Heart right ventricle (tissue), 16 donors: Measurements from ENCODE around the gene GPR158. TPM values are rescaled to one million over a fixed set of nuclear protein-coding genes. Genes with fewer than 3 reads are reported as not detected.

Experiments
- ATAC-seq, 8 donors: fragments of 200-7000 bp; cut with Tn5 transposase; one replicate each; pipeline ENCODE4 v1.9.1; 2020; ENCODE audit warnings: mild to moderate bottlenecking in 8 of 8, moderate library complexity in 8 of 8, moderate number of reproducible peaks in 1 of 8
- DNase-seq, 2 donors: peaks; one replicate each; pipeline ENCODE4 v3.0.0-alpha.2; 2020
- H3K27ac ChIP-seq, 10 donors: fragments of 200-600 bp; sonication (generic) in 2 of 10; one replicate each; pipeline versions ENCODE4 v1.5.0 to v1.8.0; 2020 to 2022; ENCODE audit warnings: mild to moderate bottlenecking in 3 of 10
- H3K27me3 ChIP-seq, 7 donors: fragments of 200-600 bp; one replicate each; pipeline ENCODE4 v1.8.0; 2021 to 2022; ENCODE audit warnings: mild to moderate bottlenecking in 2 of 7
- H3K36me3 ChIP-seq, 9 donors: fragments of 200-600 bp; sonication (generic) in 1 of 9; one replicate each; pipeline versions ENCODE4 v1.5.0 to v1.8.0; 2020 to 2022; ENCODE audit warnings: mild to moderate bottlenecking in 2 of 9
- H3K4me1 ChIP-seq, 9 donors: fragments of 200-600 bp; sonication (generic) in 1 of 9; one replicate each; pipeline versions ENCODE4 v1.5.0 to v1.8.0; 2020 to 2022; ENCODE audit warnings: mild to moderate bottlenecking in 4 of 9
- H3K4me3 ChIP-seq, 10 donors: fragments of 200-600 bp; sonication (generic) in 2 of 10; one replicate each; pipeline versions ENCODE4 v1.5.0 to v1.8.0; 2020 to 2022; ENCODE audit warnings: mild to moderate bottlenecking in 7 of 10, moderate library complexity in 2 of 10
- H3K9me3 ChIP-seq, 11 donors: fragments of 200-600 bp in 10 of 11; sonication (generic) in 2 of 11; one replicate each; pipeline versions ENCODE4 v1.5.0 to v1.8.0; 2013 to 2022; ENCODE audit warnings: mild to moderate bottlenecking in 2 of 11, control low read depth in 1 of 11, moderate library complexity in 1 of 11
- whole genome bisulfite sequencing, 2 donors: extraction: QIAGEN DNeasy Blood & Tissue Kit; methylation state at CpG; one replicate each; pipeline ENCODE4 v1.1.7; 2013; ENCODE audit warnings: inconsistent platforms in 1 of 2; 5-methylcytosine and 5-hydroxymethylcytosine counted together
- intact Hi-C, 10 donors: fragments of 100-400 bp; cut with DNase I; formaldehyde crosslinking; loops; one replicate each; pipeline versions ENCODE4 v1.11.1 to v1.14.2; 2022
- polyA plus RNA-seq, 2 donors: library from polyadenylated mRNA; stranded (reverse); fragments of 200-250 nt; gene quantifications; one replicate each; pipeline ENCODE4 v1.2.3, GENCODE V29; 2013
- total RNA-seq, 10 donors: library from RNA; stranded (reverse); fragmentation: NEBNext Ultra II Directional in 3 of 10; extraction: Animal tissue kit (Norgen Biotek cat#: 25700) in 3 of 10; gene quantifications; one replicate each; pipeline versions ENCODE4 v1.2.1 to v1.2.4, GENCODE V29; 2021 to 2023
- TF ChIP-seq, protein P1 (sequence below), 9 donors: fragments of 200-600 bp; sonication (generic) in 2 of 9; IDR thresholded peaks; one replicate each; pipeline versions ENCODE4 v1.5.0 to v1.8.0; 2021 to 2022; ENCODE audit warnings: antibody characterized with exemption in 9 of 9, mild to moderate bottlenecking in 5 of 9, moderate library complexity in 1 of 9
- donor health status: Arrhythmogenic right ventricular cardiomyopathy.
- donor health status: ischemic (EF 13 %, LVEDD 7.1; RV severe dilation, severe dysfunction).
- donor health status: healthy with polysubstance abuse.
- donor health status: DM: no; HTN: yes; CAD: no.
- donor health status: DM: no; HTN: no; CAD: no.
- donor health status: ischemic (EF 25% LVEDD 6.9; RV normal size, moderate dysfunction).
- donor health status: ischemic (EF 25% LVEDD 5.7; RV mildly dilated, moderate dysfunction).
- donor health status: healthy.
- donor health status: DM: yes; HTN: yes; CAD: no.
- donor health status: Ischemic cardiomyopathy.
- donor health status: ischemic (EF 35%, LVEDD 5.7; RV mildly dilated, moderate dysfunction).
- donor health status: nonischemic (EF 11% LVEDD 7.7; RV severe dilation, severe dysfunction).
- donor health status: DM: yes; HTN: yes; CAD: no.
- donor health status: PGD.
- donor health status: ischemic (EF 29% LVEDD 5.4; RV normal size, mild dysfunction).
- donor health status: nonischemic (EF 23%, LVEDD 6.1; RV moderate dilation, normal function).

Gene GPR158
- total and polyA plus RNA-seq, 12 donors = under 0.01 to 0.04 TPM; not detected in 10

DNA sequence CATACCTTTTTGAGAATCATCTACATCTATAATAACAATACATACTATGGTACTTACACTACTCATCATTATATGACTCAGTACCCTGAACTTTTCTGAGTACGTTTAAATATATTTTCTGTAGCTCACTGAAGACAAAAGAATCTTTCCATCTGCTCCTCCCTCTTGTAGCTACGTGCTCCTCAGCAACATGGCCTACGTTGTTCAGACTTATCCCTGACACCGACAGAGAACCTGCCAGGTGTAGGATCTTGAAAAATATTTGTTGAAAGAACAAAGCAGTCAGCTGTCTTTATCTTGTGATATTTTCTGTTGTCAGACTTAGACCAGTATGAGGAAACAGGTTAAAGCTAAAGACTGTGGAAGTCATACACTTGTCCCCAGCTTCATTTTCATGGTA lies 403.3 kb downstream of the GPR158 start:
- intact Hi-C loops = no loop called here
- no peak for DNase-seq
- TF ChIP-seq, protein P1, sequence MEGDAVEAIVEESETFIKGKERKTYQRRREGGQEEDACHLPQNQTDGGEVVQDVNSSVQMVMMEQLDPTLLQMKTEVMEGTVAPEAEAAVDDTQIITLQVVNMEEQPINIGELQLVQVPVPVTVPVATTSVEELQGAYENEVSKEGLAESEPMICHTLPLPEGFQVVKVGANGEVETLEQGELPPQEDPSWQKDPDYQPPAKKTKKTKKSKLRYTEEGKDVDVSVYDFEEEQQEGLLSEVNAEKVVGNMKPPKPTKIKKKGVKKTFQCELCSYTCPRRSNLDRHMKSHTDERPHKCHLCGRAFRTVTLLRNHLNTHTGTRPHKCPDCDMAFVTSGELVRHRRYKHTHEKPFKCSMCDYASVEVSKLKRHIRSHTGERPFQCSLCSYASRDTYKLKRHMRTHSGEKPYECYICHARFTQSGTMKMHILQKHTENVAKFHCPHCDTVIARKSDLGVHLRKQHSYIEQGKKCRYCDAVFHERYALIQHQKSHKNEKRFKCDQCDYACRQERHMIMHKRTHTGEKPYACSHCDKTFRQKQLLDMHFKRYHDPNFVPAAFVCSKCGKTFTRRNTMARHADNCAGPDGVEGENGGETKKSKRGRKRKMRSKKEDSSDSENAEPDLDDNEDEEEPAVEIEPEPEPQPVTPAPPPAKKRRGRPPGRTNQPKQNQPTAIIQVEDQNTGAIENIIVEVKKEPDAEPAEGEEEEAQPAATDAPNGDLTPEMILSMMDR (IDR thresholded peaks at IDR 0.05) = no peak
- H3K27ac ChIP-seq = no peak overlapping the region
- no peaks in the 10 kb centered on the region for H3K36me3 ChIP-seq
- no peaks in the 10 kb centered on the region for H3K4me1 ChIP-seq
- no peak for ATAC-seq
- H3K9me3 ChIP-seq = no peaks in the 10 kb centered on the region
- H3K27me3 ChIP-seq = no peaks in the 10 kb centered on the region
- WGBS, 2 donors = 67 to 73% methylated on average over 4 of the region's 4 CpGs
- no peak overlapping the region for H3K4me3 ChIP-seq

DNA sequence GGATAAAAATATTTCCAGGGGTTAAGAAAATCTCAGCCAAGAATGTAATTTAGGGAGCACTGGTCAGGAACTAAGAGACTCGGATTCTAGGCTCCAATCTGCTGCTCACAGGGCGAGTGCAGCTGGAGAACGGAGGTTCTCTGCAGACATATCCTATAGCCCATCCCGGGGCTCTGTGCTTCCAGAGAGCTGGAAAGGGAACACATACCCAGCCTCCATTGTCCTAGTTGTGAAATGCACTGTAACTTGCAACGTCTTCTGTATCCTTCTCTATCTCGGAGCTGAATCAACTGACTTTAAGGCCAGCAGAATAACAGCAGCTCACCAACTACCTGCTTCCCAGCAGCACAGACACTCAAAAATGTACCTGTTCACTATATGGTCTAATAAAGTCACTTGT lies 408.2 kb downstream of the GPR158 start:
- Histone ChIP-seq H3K27me3 (no peaks in the 10 kb centered on the region), H3K4me3 (no peak overlapping the region), H3K4me1 (no peaks in the 10 kb centered on the region), H3K27ac (no peak overlapping the region), H3K9me3 (peaks cover 0 to 15% (median 0%) of the 10 kb centered on the region in 11 donors), H3K36me3 (no peaks in the 10 kb centered on the region)
- DNase-seq (no peak), ATAC-seq (no peak)
- WGBS, 2 donors = 67 to 69% methylated on average over 6 of the region's 6 CpGs
- TF ChIP-seq, protein P1 (IDR thresholded peaks at IDR 0.05) = no peak
- intact Hi-C loops = no loop called here

DNA sequence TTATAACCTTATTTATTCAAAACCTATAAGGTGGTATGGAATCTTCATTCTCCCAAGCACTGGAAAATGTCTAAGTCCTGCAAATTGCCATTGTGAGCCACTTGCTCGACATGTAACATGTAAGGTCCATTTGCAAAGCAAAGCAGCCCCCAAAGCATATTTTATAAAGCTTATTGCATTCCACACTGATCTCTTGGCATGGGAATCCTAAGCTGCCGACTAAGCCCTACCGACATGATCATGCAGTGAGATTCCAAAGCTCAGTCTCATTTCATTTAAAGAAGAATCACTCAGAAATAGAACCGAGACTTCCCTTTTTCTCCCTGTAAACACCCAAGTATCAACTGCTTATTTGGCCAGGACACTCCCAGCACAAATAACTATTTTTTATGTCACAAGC lies 425.9 kb downstream of the GPR158 start:
- Histone ChIP-seq H3K27ac (no peak overlapping the region), H3K27me3 (peaks cover 0 to 4% (median 0%) of the 10 kb centered on the region in 7 donors), H3K9me3 (no peaks in the 10 kb centered on the region), H3K4me3 (no peak overlapping the region), H3K4me1 (no peaks in the 10 kb centered on the region), H3K36me3 (no peaks in the 10 kb centered on the region)
- ATAC-seq = no peak
- TF ChIP-seq, protein P1 (IDR thresholded peaks at IDR 0.05) = no peak
- DNase-seq = no peak
- intact Hi-C loops = no loop called here
- 50 to 51% methylated on average over 4 of the region's 4 CpGs for WGBS, 2 donors

DNA sequence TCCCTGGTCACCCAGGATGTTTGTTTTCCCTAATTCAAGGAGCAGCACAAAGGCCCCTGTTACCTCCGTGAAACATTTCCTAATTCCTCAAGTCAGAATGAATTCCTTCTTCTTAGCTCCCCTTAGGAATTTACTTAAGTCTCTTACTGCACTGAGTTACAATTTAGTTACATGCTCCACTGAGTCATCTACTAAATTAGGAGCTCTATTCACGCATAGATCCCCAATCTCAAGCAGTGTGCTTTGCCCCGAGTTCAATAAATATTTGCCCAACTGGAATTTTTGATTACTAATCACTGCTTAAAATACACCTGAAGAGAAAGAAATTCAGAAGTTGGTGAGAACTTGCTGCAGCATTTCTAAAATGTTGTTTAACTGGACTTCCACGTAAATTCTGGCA lies 429.8 kb downstream of the GPR158 start:
- TF ChIP-seq, protein P1 (IDR thresholded peaks at IDR 0.05) = no peak
- WGBS, 2 donors = 67 to 69% methylated on average over 4 of the region's 4 CpGs
- Histone ChIP-seq H3K36me3 (no peaks in the 10 kb centered on the region), H3K27me3 (no peaks in the 10 kb centered on the region), H3K9me3 (no peaks in the 10 kb centered on the region), H3K4me3 (no peak overlapping the region), H3K4me1 (no peaks in the 10 kb centered on the region), H3K27ac (no peak overlapping the region)
- no peak for ATAC-seq
- no peak for DNase-seq
- intact Hi-C loops = no loop called here
